Fibroblast of villous mesenchyme (primary cell): ENCODE data around the gene ZNF281. TPM values are rescaled to one million over a fixed set of nuclear protein-coding genes. Genes with fewer than 3 reads are reported as not detected.
A peak's percentile ranks its signal among the peaks of the same experiment; 100 is the strongest.
"Not testable (repeated sequence)": the region's sequence is repeated elsewhere in the genome, so short reads cannot be mapped to it uniquely, and the experiment has no call there.

Experiments used
- DNase-seq: peaks from one replicate; pipeline ENCODE4 v3.0.0-alpha.2; 2010; ENCODE audit warnings: low read depth
- H3K4me3 ChIP-seq: 2 replicates; pipeline ENCODE4 v1.5.1; 2011; ENCODE audit warnings: low read depth, mild to moderate bottlenecking, low read length
- CTCF ChIP-seq: IDR thresholded peaks from 2 replicates; pipeline ENCODE4 v1.5.1; 2012; ENCODE audit warnings: low read depth, mild to moderate bottlenecking, low read length; ENCODE audit not compliant: insufficient read depth
- total RNA-seq: library from RNA; depleted of rRNA; stranded (reverse); fragments of >200 nt; gene quantifications from 2 replicates; pipeline ENCODE4 v1.2.3, GENCODE V29; 2012

The ZNF281 gene
- total RNA-seq, 1 donor: 48.8 TPM

DNA sequence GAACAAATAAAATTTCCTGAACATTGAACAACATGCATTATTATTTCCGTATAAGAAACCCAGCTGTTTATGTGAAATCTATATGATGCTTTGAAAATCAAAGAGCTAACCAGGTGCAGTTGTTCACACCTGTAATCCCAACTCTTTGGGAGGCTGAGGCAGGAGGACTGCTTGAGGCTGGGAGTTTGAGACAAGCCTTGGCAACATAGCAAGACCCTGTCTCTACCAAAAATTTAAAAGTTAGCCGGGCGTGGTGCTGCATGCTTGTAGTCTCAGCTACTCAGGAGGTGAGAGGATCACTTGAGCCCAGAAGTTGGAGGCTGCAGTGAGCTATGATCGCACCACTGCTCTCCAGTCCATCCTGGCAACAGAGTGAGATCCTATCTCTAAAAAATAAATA, 4.8 kb upstream of the ZNF281 start:
- H3K4me3 ChIP-seq: no peak overlapping the region
- no peak for TF ChIP-seq CTCF
- no peak for DNase-seq

DNA sequence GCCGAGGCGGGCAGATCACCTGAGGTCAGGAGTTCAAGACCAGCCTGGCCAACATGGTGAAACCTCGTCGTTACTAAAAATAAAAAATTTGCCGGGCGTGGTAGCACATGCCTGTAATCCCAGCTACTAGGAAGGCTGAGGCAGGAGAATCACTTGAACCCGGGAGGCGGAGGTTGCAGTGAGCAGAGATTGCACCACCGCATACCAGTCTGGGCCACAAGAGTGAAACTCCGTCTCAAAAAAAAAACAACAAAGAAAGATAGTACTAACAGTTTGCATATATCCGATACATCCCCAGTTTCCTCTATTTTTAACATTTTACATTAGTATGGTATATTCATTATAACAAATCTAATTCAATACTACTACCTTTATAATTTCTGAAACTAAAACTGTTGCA, 3.9 kb upstream of the ZNF281 start:
- DNase-seq, H3K4me3 ChIP-seq: not testable (repeated sequence)

GRCh38 chr1:200411406-200412257, 1.8 kb upstream of the ZNF281 start:
- DNase-seq: no peak
- no peak for TF ChIP-seq CTCF
- H3K4me3 ChIP-seq: no peak overlapping the region

- H3K4me3 ChIP-seq: peak overlapping the region; percentile 86
- TF ChIP-seq CTCF: no peak
- DNase-seq: no peak
Measured at GRCh38 chr1:200410566-200410878, 686 bp upstream of the ZNF281 start.

- no peak for DNase-seq
- peak overlapping the region; percentile 86 for H3K4me3 ChIP-seq
- TF ChIP-seq CTCF: peak; percentile 15
Measured at GRCh38 chr1:200409203-200409760, 554 bp downstream of the ZNF281 start.

DNA sequence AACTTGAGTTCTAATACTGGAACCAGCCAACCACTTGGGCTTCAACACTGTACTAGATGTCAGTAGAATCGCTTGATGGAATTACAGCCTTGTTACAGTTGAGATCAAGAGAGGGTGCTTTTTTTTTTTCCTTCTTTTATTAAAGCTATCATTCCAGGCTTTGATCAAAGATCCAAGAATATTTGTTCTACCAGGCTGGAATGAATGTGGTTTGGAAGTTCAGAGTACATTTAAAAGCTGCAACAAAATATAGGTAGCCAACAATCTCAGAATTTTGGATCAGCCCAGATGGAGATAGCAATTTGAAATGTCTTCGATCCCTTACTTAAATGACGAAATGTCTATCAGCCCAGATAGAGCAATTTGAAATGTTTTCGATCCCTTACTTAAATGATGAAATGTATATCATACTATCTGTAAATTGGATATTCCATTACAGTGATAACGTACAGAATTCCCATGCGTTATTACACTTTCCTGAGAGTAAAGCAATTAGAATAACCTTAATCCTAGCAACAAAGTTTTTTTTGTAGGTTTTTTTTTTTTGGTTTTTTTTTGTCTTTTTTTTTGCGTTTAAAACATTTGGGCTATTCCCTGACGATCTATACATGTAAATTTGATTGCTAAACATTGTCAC, 3.6 kb downstream of the ZNF281 start:
- no peak for TF ChIP-seq CTCF
- H3K4me3 ChIP-seq: peak overlapping the region; percentile 2

DNA sequence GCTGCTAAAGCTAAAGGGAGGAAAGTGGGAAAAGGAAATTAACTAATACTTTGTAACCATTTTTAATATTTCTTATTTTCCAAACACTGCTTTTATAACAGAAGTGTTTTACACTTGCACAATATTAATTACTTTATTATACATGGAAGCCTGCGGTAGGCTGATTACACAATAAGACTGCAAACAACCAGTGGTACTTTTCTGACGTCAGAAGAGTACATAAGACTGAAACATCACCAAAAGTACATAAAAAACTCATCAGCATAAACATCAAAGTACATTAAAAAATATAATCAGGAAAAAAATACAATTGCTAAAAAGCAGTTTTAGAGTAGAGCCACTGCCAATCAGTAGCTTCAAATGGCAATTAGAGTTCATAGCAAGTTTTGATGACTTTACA, 4.6 kb downstream of the ZNF281 start:
- peak overlapping the region; percentile 33 for H3K4me3 ChIP-seq
- DNase-seq: peak; percentile 91
- TF ChIP-seq CTCF: no peak

More for the DNA sequence above, 3.6 kb downstream of the ZNF281 start:
- no peak for DNase-seq
